DND-41 (cell line): ENCODE results near the gene CKB.

Experiments
- EZH2 ChIP-seq: IDR thresholded peaks from 3 replicates; pipeline ENCODE4 v1.6.1; 2012; ENCODE audit warnings: borderline replicate concordance, low read depth, mild to moderate bottlenecking, moderate library complexity, low read length, inconsistent platforms; ENCODE audit not compliant: severe bottlenecking
- TF ChIP-seq, protein P1 (sequence below): IDR thresholded peaks from 2 replicates; pipeline ENCODE4 v1.5.1; 2012; ENCODE audit warnings: borderline replicate concordance, low read length, moderate library complexity, mild to moderate bottlenecking; ENCODE audit not compliant: poor library complexity, severe bottlenecking; ENCODE audit errors: extremely low read depth

DNA sequence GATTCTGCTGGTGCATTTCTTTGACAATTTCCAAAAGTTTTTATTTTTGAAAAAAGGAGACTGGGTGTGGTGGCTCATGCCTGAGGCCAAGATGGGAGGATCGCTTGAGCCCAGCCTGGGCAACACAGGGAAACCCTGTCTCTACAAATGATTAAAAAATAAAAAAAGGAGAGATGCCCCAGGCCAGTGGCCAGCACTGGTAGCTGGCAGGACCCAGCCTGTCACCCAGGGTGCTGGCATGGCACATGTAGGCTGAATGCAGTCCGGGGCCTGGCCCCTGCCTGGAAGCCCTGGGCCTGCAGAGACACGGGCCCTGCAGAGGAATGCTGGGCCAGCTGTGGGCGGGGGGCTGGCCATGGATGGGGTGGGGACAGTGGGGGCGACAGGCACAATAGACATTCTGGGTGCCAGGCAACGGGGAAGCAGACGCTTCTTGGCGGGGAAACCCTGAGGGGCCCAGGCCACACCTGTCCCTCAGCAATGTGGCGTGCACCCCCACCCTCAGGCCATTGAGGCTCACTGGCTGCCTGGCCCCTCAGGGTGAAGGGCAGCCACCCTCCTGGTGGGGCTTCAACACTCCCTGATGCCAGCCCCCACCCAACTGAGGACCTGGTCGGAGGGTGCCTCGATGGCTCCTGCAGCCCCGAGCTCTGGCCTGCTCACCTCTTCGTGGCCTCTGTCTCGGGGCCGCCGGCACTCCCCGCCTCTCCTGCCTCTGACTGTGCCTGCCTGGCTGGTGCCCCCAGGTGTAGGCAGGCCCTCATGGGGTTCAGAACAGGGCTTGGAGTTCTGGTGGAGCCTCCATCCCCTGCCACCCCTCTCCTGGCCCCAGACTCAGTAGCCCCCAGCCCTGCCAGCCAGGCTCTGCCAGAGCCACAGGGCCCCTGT, 18.4 kb upstream of the CKB start:
- TF ChIP-seq, protein P1, sequence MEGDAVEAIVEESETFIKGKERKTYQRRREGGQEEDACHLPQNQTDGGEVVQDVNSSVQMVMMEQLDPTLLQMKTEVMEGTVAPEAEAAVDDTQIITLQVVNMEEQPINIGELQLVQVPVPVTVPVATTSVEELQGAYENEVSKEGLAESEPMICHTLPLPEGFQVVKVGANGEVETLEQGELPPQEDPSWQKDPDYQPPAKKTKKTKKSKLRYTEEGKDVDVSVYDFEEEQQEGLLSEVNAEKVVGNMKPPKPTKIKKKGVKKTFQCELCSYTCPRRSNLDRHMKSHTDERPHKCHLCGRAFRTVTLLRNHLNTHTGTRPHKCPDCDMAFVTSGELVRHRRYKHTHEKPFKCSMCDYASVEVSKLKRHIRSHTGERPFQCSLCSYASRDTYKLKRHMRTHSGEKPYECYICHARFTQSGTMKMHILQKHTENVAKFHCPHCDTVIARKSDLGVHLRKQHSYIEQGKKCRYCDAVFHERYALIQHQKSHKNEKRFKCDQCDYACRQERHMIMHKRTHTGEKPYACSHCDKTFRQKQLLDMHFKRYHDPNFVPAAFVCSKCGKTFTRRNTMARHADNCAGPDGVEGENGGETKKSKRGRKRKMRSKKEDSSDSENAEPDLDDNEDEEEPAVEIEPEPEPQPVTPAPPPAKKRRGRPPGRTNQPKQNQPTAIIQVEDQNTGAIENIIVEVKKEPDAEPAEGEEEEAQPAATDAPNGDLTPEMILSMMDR, result no peak
- no peak for TF ChIP-seq EZH2
